Naive B cell (primary cell): ENCODE data around the gene SASS6. TPM values are rescaled to one million over a fixed set of nuclear protein-coding genes. Genes with fewer than 3 reads are reported as not detected.

Source experiments
- ATAC-seq, 2 donors: fragments of 150-1000 bp; cut with Tn5 transposase; 2 replicates each; pipeline ENCODE4 v1.10.0; 2021; ENCODE audit warnings: low read depth in 2 of 2, mild to moderate bottlenecking in 2 of 2, moderate library complexity in 2 of 2
- DNase-seq: peaks from one replicate; pipeline ENCODE4 v3.0.0; 2022
- H3K27ac Mint-ChIP-seq, 6 donors: one replicate each; pipeline ENCODE4 v1.8.0; 2020 to 2022; ENCODE audit warnings: mild to moderate bottlenecking in 6 of 6, mixed read lengths in 6 of 6, moderate library complexity in 5 of 6, inconsistent platforms in 2 of 6
- H3K27me3 Mint-ChIP-seq, 3 donors: one replicate each; pipeline ENCODE4 v1.8.0; 2021 to 2022; ENCODE audit warnings: mixed read lengths in 3 of 3, mild to moderate bottlenecking in 1 of 3
- H3K36me3 Mint-ChIP-seq, 2 donors: one replicate each; pipeline ENCODE4 v1.8.0; 2020 to 2022; ENCODE audit warnings: mixed read lengths in 2 of 2, inconsistent platforms in 1 of 2, mild to moderate bottlenecking in 1 of 2
- H3K4me1 Mint-ChIP-seq, 3 donors: one replicate each; pipeline ENCODE4 v1.8.0; 2020 to 2022; ENCODE audit warnings: mixed read lengths in 3 of 3, inconsistent platforms in 1 of 3, mild to moderate bottlenecking in 1 of 3, moderate library complexity in 1 of 3
- H3K4me3 Mint-ChIP-seq, 8 donors: one replicate each; pipeline ENCODE4 v1.8.0; 2020 to 2022; ENCODE audit warnings: mild to moderate bottlenecking in 8 of 8, mixed read lengths in 8 of 8, moderate library complexity in 8 of 8, inconsistent platforms in 2 of 8
- H3K9me3 Mint-ChIP-seq, 7 donors: one replicate each; pipeline ENCODE4 v1.8.0; 2020 to 2022; ENCODE audit warnings: mixed read lengths in 7 of 7, mild to moderate bottlenecking in 5 of 7, inconsistent platforms in 2 of 7, moderate library complexity in 1 of 7
- polyA plus RNA-seq, 6 donors: library from polyadenylated mRNA; unstranded; fragments of 300-500 nt; fragmentation: Illumina TruSeq; gene quantifications; one replicate each; pipeline ENCODE4 v1.2.3, GENCODE V29; 2021; ENCODE audit warnings: low read depth in 6 of 6

SASS6 gene
- 1 to 10 TPM; 2.4 to 4.0 (median 3.0) TPM for polyA plus RNA-seq

- Mint-ChIP-seq H3K27me3 (no peaks in the 10 kb centered on the region), H3K4me1 (peaks cover 23 to 38% (median 35%) of the 10 kb centered on the region in 3 donors), H3K9me3 (no peaks in the 10 kb centered on the region), H3K27ac (peak within 1 kb of the TSS; percentile 94 to 99 (median 97)), H3K36me3 (peaks cover 3% of the 10 kb centered on the region in 2 donors), H3K4me3 (peak within 1 kb of the TSS; percentile 96 to 100 (median 99))
- DNase-seq (peak; percentile 94), ATAC-seq (peak; percentile 96)
Observed at GRCh38 chr1:100132566-100133477, at the start of gene SASS6, which contains the start of gene TRMT13. Gene SASS6, minus strand, starts transcription at chr1:100132930. Its CDS starts 116 bp downstream, at chr1:100132814. Gene TRMT13, plus strand, starts transcription at chr1:100133163. Its CDS starts 6 bp downstream, at chr1:100133169.

GRCh38 chr1:100178091-100178490 lies 45.4 kb upstream of the SASS6 start, which contains the start of gene LRRC39:
Gene LRRC39, minus strand, starts transcription at chr1:100178256. Its CDS starts 9,740 bp downstream, at chr1:100168516.
- Mint-ChIP-seq H3K4me1 (no peaks in the 10 kb centered on the region), H3K9me3 (no peaks in the 10 kb centered on the region), H3K27ac (peak within 1 kb of the TSS in 2 of 6 donors; percentile 16 to 29), H3K36me3 (no peaks in the 10 kb centered on the region), H3K27me3 (no peaks in the 10 kb centered on the region), H3K4me3 (no peak within 1 kb of the TSS)
- DNase-seq (no peak), ATAC-seq (no peak)

- Mint-ChIP-seq H3K27me3 (no peaks in the 10 kb centered on the region), H3K9me3 (no peaks in the 10 kb centered on the region), H3K36me3 (no peaks in the 10 kb centered on the region), H3K27ac (no peak overlapping the region), H3K4me1 (no peaks in the 10 kb centered on the region), H3K4me3 (no peak overlapping the region)
- DNase-seq (no peak), ATAC-seq (no peak)
Observed at GRCh38 chr1:100177295-100178041, 44.7 kb upstream of the SASS6 start.

- no peak overlapping the region for H3K4me3 Mint-ChIP-seq
- H3K4me1 Mint-ChIP-seq, result no peaks in the 10 kb centered on the region
- peaks cover 0 to 5% (median 0%) of the 10 kb centered on the region in 7 donors for H3K9me3 Mint-ChIP-seq
- H3K27ac Mint-ChIP-seq, result no peak overlapping the region
- ATAC-seq (no peak), DNase-seq (no peak)
- no peaks in the 10 kb centered on the region for H3K27me3 Mint-ChIP-seq
- no peaks in the 10 kb centered on the region for H3K36me3 Mint-ChIP-seq
Observed at GRCh38 chr1:100168051-100168450, 35.3 kb upstream of the SASS6 start.

GRCh38 chr1:100164702-100165101 lies 32.0 kb upstream of the SASS6 start:
- no peak overlapping the region for H3K4me3 Mint-ChIP-seq
- no peak overlapping the region for H3K27ac Mint-ChIP-seq
- ATAC-seq (no peak), DNase-seq (no peak)
- H3K36me3 Mint-ChIP-seq, result no peaks in the 10 kb centered on the region
- H3K9me3 Mint-ChIP-seq, result peaks cover 0 to 5% (median 0%) of the 10 kb centered on the region in 7 donors
- no peaks in the 10 kb centered on the region for H3K27me3 Mint-ChIP-seq
- H3K4me1 Mint-ChIP-seq, result no peaks in the 10 kb centered on the region

GRCh38 chr1:100164216-100164615 lies 31.5 kb upstream of the SASS6 start:
- no peaks in the 10 kb centered on the region for H3K36me3 Mint-ChIP-seq
- no peak for ATAC-seq

DNA sequence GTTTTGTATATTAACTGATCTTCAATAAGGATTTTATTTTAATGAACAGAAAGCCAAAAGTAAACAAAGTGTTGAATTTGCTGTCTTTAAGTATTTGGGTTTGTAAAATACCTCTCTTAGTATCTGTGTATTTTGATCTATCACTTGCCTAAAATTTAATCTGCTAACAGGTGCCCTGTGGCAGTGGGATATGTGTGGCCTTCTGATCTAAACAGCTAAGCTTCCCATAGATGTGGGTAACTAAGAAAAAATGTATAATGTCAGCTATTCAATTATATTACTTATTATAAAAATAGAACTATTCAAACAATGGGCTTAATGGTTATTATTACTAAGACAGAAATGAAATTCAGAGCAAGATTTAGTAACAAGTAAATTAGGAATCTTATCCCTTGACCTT lies 30.2 kb upstream of the SASS6 start:
- H3K4me3 Mint-ChIP-seq, result no peak overlapping the region
- H3K27ac Mint-ChIP-seq, result no peak overlapping the region
- H3K9me3 Mint-ChIP-seq, result peaks cover 0 to 5% (median 0%) of the 10 kb centered on the region in 7 donors

More at GRCh38 chr1:100164216-100164615, 31.5 kb upstream of the SASS6 start:
- Mint-ChIP-seq H3K27me3 (no peaks in the 10 kb centered on the region), H3K9me3 (peaks cover 0 to 5% (median 0%) of the 10 kb centered on the region in 7 donors), H3K4me1 (no peaks in the 10 kb centered on the region), H3K4me3 (no peak overlapping the region), H3K27ac (no peak overlapping the region)
- DNase-seq, result no peak

GRCh38 chr1:100152271-100152670 lies 19.5 kb upstream of the SASS6 start:
- ATAC-seq (peak; percentile 69 to 82), DNase-seq (peak; percentile 7)
- Mint-ChIP-seq H3K27ac (peak overlapping the region in 4 of 6 donors; percentile 1 to 41 (median 8)), H3K4me1 (peaks cover 7 to 9% (median 8%) of the 10 kb centered on the region in 3 donors), H3K4me3 (peak overlapping the region in 1 of 8 donors; percentile 7), H3K36me3 (peaks cover 9 to 19% of the 10 kb centered on the region in 2 donors), H3K27me3 (no peaks in the 10 kb centered on the region), H3K9me3 (no peaks in the 10 kb centered on the region)

More for the DNA sequence above, 30.2 kb upstream of the SASS6 start:
- H3K36me3 Mint-ChIP-seq, result no peaks in the 10 kb centered on the region
- DNase-seq (no peak), ATAC-seq (no peak)
- H3K27me3 Mint-ChIP-seq, result no peaks in the 10 kb centered on the region
- H3K4me1 Mint-ChIP-seq, result no peaks in the 10 kb centered on the region

- no peaks in the 10 kb centered on the region for H3K27me3 Mint-ChIP-seq
Observed at GRCh38 chr1:100151679-100152078, 18.9 kb upstream of the SASS6 start.

DNA sequence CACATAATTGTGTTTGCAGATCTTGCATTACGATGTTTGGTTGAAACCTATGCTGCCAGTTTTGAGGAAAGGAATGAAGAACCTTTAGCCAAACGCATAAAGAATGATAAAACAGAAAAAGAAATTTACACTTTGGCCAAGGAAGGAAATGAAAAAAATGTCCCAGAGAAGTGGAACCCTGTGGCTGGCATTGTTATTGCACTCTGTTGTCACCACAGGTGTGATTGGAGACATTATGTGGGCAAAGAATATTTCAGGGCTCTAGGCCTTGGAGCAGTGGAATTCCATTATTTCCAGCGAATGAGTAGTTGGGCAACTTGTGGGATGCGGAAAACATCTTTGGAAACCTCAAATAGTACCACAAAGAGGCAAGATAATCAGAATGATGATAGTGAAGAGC lies 15.1 kb upstream of the SASS6 start:
- Mint-ChIP-seq H3K9me3 (no peaks in the 10 kb centered on the region), H3K27me3 (no peaks in the 10 kb centered on the region), H3K27ac (peak overlapping the region in 1 of 6 donors; percentile 40), H3K4me3 (no peak overlapping the region), H3K4me1 (peaks cover 7 to 9% (median 8%) of the 10 kb centered on the region in 3 donors), H3K36me3 (peaks cover 28 to 36% of the 10 kb centered on the region in 2 donors)
- ATAC-seq, result no peak
- DNase-seq, result no peak

More at GRCh38 chr1:100151679-100152078, 18.9 kb upstream of the SASS6 start:
- Mint-ChIP-seq H3K4me1 (peaks cover 7 to 9% (median 8%) of the 10 kb centered on the region in 3 donors), H3K27ac (peak overlapping the region in 1 of 6 donors; percentile 1), H3K9me3 (no peaks in the 10 kb centered on the region), H3K36me3 (peaks cover 10 to 20% of the 10 kb centered on the region in 2 donors), H3K4me3 (no peak overlapping the region)
- DNase-seq (no peak), ATAC-seq (no peak)

- H3K4me3 Mint-ChIP-seq, result no peak overlapping the region
- peaks cover 37 to 45% of the 10 kb centered on the region in 2 donors for H3K36me3 Mint-ChIP-seq
- H3K27me3 Mint-ChIP-seq, result no peaks in the 10 kb centered on the region
- peaks cover under 1 to 7% (median 2%) of the 10 kb centered on the region in 3 donors for H3K4me1 Mint-ChIP-seq
- no peak for ATAC-seq
- no peaks in the 10 kb centered on the region for H3K9me3 Mint-ChIP-seq
- no peak overlapping the region for H3K27ac Mint-ChIP-seq
- DNase-seq, result no peak
Observed at GRCh38 chr1:100146958-100147357, 14.2 kb upstream of the SASS6 start.

GRCh38 chr1:100145116-100145515 lies 12.4 kb upstream of the SASS6 start:
- no peaks in the 10 kb centered on the region for H3K9me3 Mint-ChIP-seq
- no peak for DNase-seq
- peaks cover 0 to 5% (median 0%) of the 10 kb centered on the region in 3 donors for H3K4me1 Mint-ChIP-seq
- H3K27ac Mint-ChIP-seq, result no peak overlapping the region
- no peak overlapping the region for H3K4me3 Mint-ChIP-seq
- peaks cover 40 to 45% of the 10 kb centered on the region in 2 donors for H3K36me3 Mint-ChIP-seq
- no peak for ATAC-seq
- H3K27me3 Mint-ChIP-seq, result no peaks in the 10 kb centered on the region

GRCh38 chr1:100142343-100142742 lies 9.6 kb upstream of the SASS6 start:
- Mint-ChIP-seq H3K4me3 (no peak overlapping the region), H3K27me3 (no peaks in the 10 kb centered on the region), H3K36me3 (peaks cover 41 to 56% of the 10 kb centered on the region in 2 donors), H3K27ac (peak overlapping the region in 3 of 6 donors; percentile 2 to 14 (median 7)), H3K9me3 (no peaks in the 10 kb centered on the region), H3K4me1 (peaks cover 0 to 5% (median 0%) of the 10 kb centered on the region in 3 donors)
- no peak for DNase-seq
- ATAC-seq, result no peak
